DOHH2 (cell line): ENCODE data around the gene RASAL1.

Source experiments
- H3F3A ChIP-seq: fragments of 200-600 bp; sonication (generic), shearing (Covaris generic); 2 replicates; pipeline ENCODE4 v1.6.0; 2016; ENCODE audit warnings: antibody characterized with exemption, mild to moderate bottlenecking; ENCODE audit not compliant: control insufficient read depth, insufficient read depth
- H3K27ac ChIP-seq: fragments of 200-600 bp; sonication (generic); 2 replicates; pipeline ENCODE4 v1.5.1; 2014; ENCODE audit warnings: low read depth, mild to moderate bottlenecking, low read length, moderate library complexity
- H3K27me3 ChIP-seq: fragments of 200-600 bp; sonication (generic); 2 replicates; pipeline ENCODE4 v1.6.1; 2014; ENCODE audit warnings: mild to moderate bottlenecking, low read length, mixed read lengths; ENCODE audit not compliant: control insufficient read depth
- H3K36me3 ChIP-seq: fragments of 200-600 bp; sonication (generic); 2 replicates; pipeline ENCODE4 v1.6.1; 2014; ENCODE audit warnings: mild to moderate bottlenecking, low read length, moderate library complexity, mixed read lengths; ENCODE audit not compliant: control insufficient read depth
- H3K4me1 ChIP-seq: fragments of 200-600 bp; sonication (generic); 2 replicates; pipeline ENCODE4 v1.6.1; 2014; ENCODE audit warnings: mild to moderate bottlenecking, low read length, mixed read lengths; ENCODE audit not compliant: control insufficient read depth
- H3K4me2 ChIP-seq: fragments of 200-600 bp; sonication (generic); 2 replicates; pipeline ENCODE4 v1.6.0; 2014; ENCODE audit warnings: mild to moderate bottlenecking, low read length, moderate library complexity
- H3K4me3 ChIP-seq: fragments of 200-600 bp; sonication (generic); 2 replicates; pipeline ENCODE4 v1.5.1; 2014; ENCODE audit warnings: mild to moderate bottlenecking, low read length, mixed read lengths
- H3K79me2 ChIP-seq: fragments of 200-600 bp; sonication (generic); 2 replicates; pipeline ENCODE4 v1.6.1; 2014; ENCODE audit warnings: mild to moderate bottlenecking, low read length, mixed read lengths; ENCODE audit not compliant: control insufficient read depth
- H3K9me2 ChIP-seq: fragments of 200-600 bp; sonication (generic); replicated peaks from 2 replicates; pipeline ENCODE4 v1.6.1; 2014; ENCODE audit warnings: mild to moderate bottlenecking, low read length, mixed read lengths; ENCODE audit not compliant: control insufficient read depth
- H3K9me3 ChIP-seq: fragments of 200-600 bp; sonication (generic); 2 replicates; pipeline ENCODE4 v1.6.1; 2014; ENCODE audit warnings: antibody characterized with exemption, low read length, mixed read lengths; ENCODE audit not compliant: control insufficient read depth, insufficient read depth
- H4K20me1 ChIP-seq: fragments of 200-600 bp; sonication (generic); 2 replicates; pipeline ENCODE4 v1.6.0; 2014; ENCODE audit warnings: low read depth, mild to moderate bottlenecking, antibody characterized with exemption, low read length, moderate library complexity; ENCODE audit not compliant: control insufficient read depth, insufficient read depth
- CTCF ChIP-seq: fragments of 200-600 bp; sonication (generic); IDR thresholded peaks from one replicate; pipeline ENCODE4 v1.5.1; 2014; ENCODE audit warnings: antibody characterized with exemption, mild to moderate bottlenecking, low read depth, low read length; ENCODE audit not compliant: poor library complexity, severe bottlenecking
- EZH2phosphoT487 ChIP-seq: fragments of 200-600 bp; sonication (generic); IDR thresholded peaks from 2 replicates; pipeline ENCODE4 v1.6.1; 2017; ENCODE audit warnings: borderline replicate concordance, mild to moderate bottlenecking, antibody characterized with exemption, low read length, moderate library complexity, mixed read lengths

Gene RASAL1

GRCh38 chr12:113065126-113066007, 70.2 kb downstream of the RASAL1 start:
- no peak for TF ChIP-seq EZH2phosphoT487
- no peak for TF ChIP-seq CTCF
- peak overlapping the region; percentile 99 for H3K4me2 ChIP-seq

GRCh38 chr12:113064395-113065125, 71.0 kb downstream of the RASAL1 start:
- H3K27ac ChIP-seq: peak overlapping the region; percentile 99
- TF ChIP-seq CTCF (no peak), EZH2phosphoT487 (no peak)
- H3F3A ChIP-seq: peaks cover 82% of the 10 kb centered on the region
- peaks cover 99% of the 10 kb centered on the region for H3K36me3 ChIP-seq
- peak overlapping the region; percentile 94 for H3K4me3 ChIP-seq
- no peaks in the 10 kb centered on the region for H3K9me3 ChIP-seq
- no peaks in the 10 kb centered on the region for H3K27me3 ChIP-seq
- H3K4me2 ChIP-seq: peak overlapping the region; percentile 99
- no peaks in the 10 kb centered on the region for H4K20me1 ChIP-seq
- H3K4me1 ChIP-seq: peaks cover 99% of the 10 kb centered on the region
- H3K79me2 ChIP-seq: peaks cover 100% of the 10 kb centered on the region
- H3K9me2 ChIP-seq: no peaks in the 10 kb centered on the region

More at GRCh38 chr12:113065126-113066007, 70.2 kb downstream of the RASAL1 start:
- Histone ChIP-seq H3K27ac (peak overlapping the region; percentile 99), H3K27me3 (no peaks in the 10 kb centered on the region), H3K79me2 (peaks cover 100% of the 10 kb centered on the region), H3F3A (peaks cover 82% of the 10 kb centered on the region), H3K4me1 (peaks cover 100% of the 10 kb centered on the region), H3K9me3 (no peaks in the 10 kb centered on the region), H4K20me1 (no peaks in the 10 kb centered on the region), H3K9me2 (no peaks in the 10 kb centered on the region), H3K36me3 (peaks cover 99% of the 10 kb centered on the region), H3K4me3 (peak overlapping the region; percentile 94)

GRCh38 chr12:113063396-113064350, 71.9 kb downstream of the RASAL1 start:
- Histone ChIP-seq H3F3A (peaks cover 84% of the 10 kb centered on the region), H3K27me3 (no peaks in the 10 kb centered on the region), H3K4me2 (peak overlapping the region; percentile 99), H4K20me1 (no peaks in the 10 kb centered on the region), H3K79me2 (peaks cover 100% of the 10 kb centered on the region), H3K4me1 (peaks cover 90% of the 10 kb centered on the region), H3K9me2 (no peaks in the 10 kb centered on the region), H3K4me3 (peak overlapping the region; percentile 94), H3K27ac (peak overlapping the region; percentile 99), H3K36me3 (peaks cover 99% of the 10 kb centered on the region), H3K9me3 (no peaks in the 10 kb centered on the region)
- no peak for TF ChIP-seq CTCF
- TF ChIP-seq EZH2phosphoT487: no peak
